Naive thymus-derived CD8-positive, alpha-beta T cell (primary cell): ENCODE results near the gene GCAT. TPM values are rescaled to one million over a fixed set of nuclear protein-coding genes. Genes with fewer than 3 reads are reported as not detected.
A peak's percentile ranks its signal among the peaks of the same experiment; 100 is the strongest.
"Not testable (repeated sequence)": the region's sequence is repeated elsewhere in the genome, so short reads cannot be mapped to it uniquely, and the experiment has no call there.

Experiments
- ATAC-seq, 2 donors: fragments of 150-1000 bp; cut with Tn5 transposase in 1 of 2; sonication (Bioruptor Pico), chemical (Tn5 transposase) in 1 of 2; 1 replicate in 1 of 2; 2 replicates in 1 of 2; pipeline ENCODE4 v1.10.0; 2021; ENCODE audit warnings: mild to moderate bottlenecking in 2 of 2, moderate library complexity in 2 of 2
- POLR2A ChIA-PET: fragments of 350-600 bp; sonication (Branson Sonifier 250); formaldehyde crosslinking; loops from one replicate; lab custom pipeline; 2021; ENCODE audit warnings: antibody characterized with exemption; lab: Charles Lee
- DNase-seq, 10 donors: peaks; one replicate each; pipeline versions ENCODE4 v3.0.0 to v3.0.0-alpha.2; 2020 to 2022
- H3K27ac Mint-ChIP-seq, 10 donors: one replicate each; pipeline ENCODE4 v1.8.0; 2020 to 2022; ENCODE audit warnings: mild to moderate bottlenecking in 10 of 10, mixed read lengths in 10 of 10, moderate library complexity in 4 of 10, inconsistent platforms in 1 of 10
- H3K27me3 Mint-ChIP-seq, 5 donors: one replicate each; pipeline ENCODE4 v1.8.0; 2021 to 2022; ENCODE audit warnings: mixed read lengths in 5 of 5
- H3K36me3 Mint-ChIP-seq, 3 donors: one replicate each; pipeline ENCODE4 v1.8.0; 2020 to 2022; ENCODE audit warnings: mixed read lengths in 3 of 3, mild to moderate bottlenecking in 2 of 3, inconsistent platforms in 1 of 3
- H3K4me1 Mint-ChIP-seq, 4 donors: one replicate each; pipeline ENCODE4 v1.8.0; 2021 to 2022; ENCODE audit warnings: mixed read lengths in 4 of 4
- H3K4me3 Mint-ChIP-seq, 10 donors: one replicate each; pipeline ENCODE4 v1.8.0; 2020 to 2022; ENCODE audit warnings: mild to moderate bottlenecking in 10 of 10, mixed read lengths in 10 of 10, moderate library complexity in 6 of 10, inconsistent platforms in 1 of 10
- H3K9me3 Mint-ChIP-seq, 9 donors: one replicate each; pipeline ENCODE4 v1.8.0; 2020 to 2022; ENCODE audit warnings: mixed read lengths in 9 of 9, mild to moderate bottlenecking in 3 of 9, inconsistent platforms in 1 of 9, moderate library complexity in 1 of 9
- polyA plus RNA-seq, 3 donors: library from polyadenylated mRNA; unstranded; fragments of 300-500 nt; fragmentation: Illumina TruSeq; gene quantifications; one replicate each; pipeline ENCODE4 v1.2.3, GENCODE V29; 2021
- total RNA-seq, 8 experiments: library from RNA in 2 of 8; stranded (reverse) in 2 of 8; gene quantifications; one replicate each; pipeline ENCODE4 v1.2.3 and lab custom pipeline; 2021 to 2026

GCAT gene
- total and polyA plus RNA-seq, 5 experiments from 2014 or later: 1.8 to 7.6 (median 4.0) TPM

DNA sequence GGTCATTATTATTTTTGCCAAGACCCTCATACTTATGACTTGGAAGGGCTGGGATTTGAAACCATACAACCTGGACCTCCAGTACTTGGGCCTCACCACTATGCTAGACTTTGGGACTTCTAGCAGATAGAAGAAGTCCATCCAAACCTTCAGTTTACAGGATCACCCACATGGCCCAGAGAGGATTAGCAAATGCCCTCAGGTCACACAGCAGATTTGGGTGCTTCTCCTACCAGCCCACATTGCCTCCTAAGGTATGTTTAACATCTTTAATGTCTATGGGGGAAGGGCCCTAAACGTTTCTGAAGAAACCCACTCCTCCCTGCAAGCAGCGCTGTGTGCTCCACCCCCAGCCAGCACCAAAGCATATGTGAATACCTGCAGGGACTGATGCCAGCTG is 17.5 kb upstream of the GCAT start:
- Mint-ChIP-seq H3K36me3 (no peaks in the 10 kb centered on the region), H3K9me3 (no peaks in the 10 kb centered on the region), H3K27me3 (peaks cover 0 to 2% (median 0%) of the 10 kb centered on the region in 5 donors), H3K4me3 (no peak overlapping the region), H3K4me1 (no peaks in the 10 kb centered on the region), H3K27ac (no peak overlapping the region)
- POLR2A ChIA-PET: no interaction called here
- DNase-seq: no peak
- ATAC-seq: no peak

DNA sequence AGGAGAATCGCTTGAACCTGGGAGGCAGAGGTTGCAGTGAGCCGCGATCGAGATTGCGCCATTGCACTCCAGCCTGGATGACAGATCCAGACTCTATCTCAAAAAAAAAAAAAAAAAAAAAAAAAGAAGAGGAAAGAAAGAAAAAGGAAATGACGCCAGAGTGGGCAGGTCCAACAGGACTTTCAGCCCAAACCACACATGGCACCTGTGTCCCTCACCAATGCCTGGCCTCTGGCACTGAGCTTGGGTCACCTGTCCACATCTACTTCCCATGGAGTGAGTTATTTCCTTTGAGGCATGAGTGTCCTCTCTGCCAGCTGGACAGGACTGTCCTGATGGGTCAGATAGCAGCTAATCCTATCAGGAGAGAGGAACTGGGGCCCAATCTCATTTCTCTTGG is 15.2 kb upstream of the GCAT start:
- Mint-ChIP-seq H3K4me3 (no peak overlapping the region), H3K36me3 (no peaks in the 10 kb centered on the region), H3K27ac (no peak overlapping the region), H3K4me1 (no peaks in the 10 kb centered on the region), H3K27me3 (peaks cover 0 to 2% (median 0%) of the 10 kb centered on the region in 5 donors), H3K9me3 (no peaks in the 10 kb centered on the region)
- DNase-seq (no peak), ATAC-seq (no peak)
- POLR2A ChIA-PET: interaction anchor here (0.7 kb wide), 1 partner anchor 48 kb away, joined by 3 read pairs; no protein-coding TSS in a partner anchor

DNA sequence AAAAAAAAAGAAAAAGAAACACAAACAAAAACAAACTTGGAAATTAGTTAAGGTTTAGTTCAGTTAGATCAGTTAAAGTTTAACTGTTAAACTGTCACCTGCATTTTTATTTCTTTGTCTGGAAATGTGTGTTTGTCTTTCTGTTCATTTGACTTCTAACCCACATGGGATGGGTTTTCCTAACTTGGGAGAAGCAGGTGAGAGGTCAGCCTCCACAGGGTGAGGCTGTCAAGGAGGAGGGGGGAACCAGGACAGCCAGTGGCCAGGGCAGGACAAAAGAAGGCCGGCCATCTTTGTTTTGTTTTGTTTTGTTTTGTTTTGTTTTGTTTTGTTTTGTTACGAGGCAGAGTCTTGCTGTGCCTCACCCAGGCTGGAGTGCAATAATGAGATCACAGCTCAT is 13.4 kb upstream of the GCAT start:
- peaks cover 0 to 2% (median under 1%) of the 10 kb centered on the region in 4 donors for H3K4me1 Mint-ChIP-seq
- DNase-seq: no peak
- H3K36me3 Mint-ChIP-seq: no peaks in the 10 kb centered on the region
- H3K27ac Mint-ChIP-seq: no peak overlapping the region
- H3K9me3 Mint-ChIP-seq: no peaks in the 10 kb centered on the region
- peaks cover 0 to 1% (median 0%) of the 10 kb centered on the region in 5 donors for H3K27me3 Mint-ChIP-seq
- POLR2A ChIA-PET: interaction anchor here (0.6 kb wide), 1 partner anchor 232 kb away, joined by 3 read pairs; no protein-coding TSS in a partner anchor
- no peak for ATAC-seq
- no peak overlapping the region for H3K4me3 Mint-ChIP-seq

- H3K27ac Mint-ChIP-seq: peak overlapping the region in 1 of 10 donors; percentile 69
- POLR2A ChIA-PET: no interaction called here
- peaks cover 0 to 6% (median 0%) of the 10 kb centered on the region in 5 donors for H3K27me3 Mint-ChIP-seq
- ATAC-seq (no peak), DNase-seq (no peak)
- no peaks in the 10 kb centered on the region for H3K9me3 Mint-ChIP-seq
- H3K4me1 Mint-ChIP-seq: peaks cover 0 to 2% (median under 1%) of the 10 kb centered on the region in 4 donors
- H3K36me3 Mint-ChIP-seq: no peaks in the 10 kb centered on the region
- no peak overlapping the region for H3K4me3 Mint-ChIP-seq
These were observed 11.7 kb upstream of the GCAT start for GRCh38 chr22:37796079-37796478.

GRCh38 chr22:37797259-37797658 is 10.5 kb upstream of the GCAT start:
- DNase-seq, POLR2A ChIA-PET, ATAC-seq, H3K27ac Mint-ChIP-seq, H3K4me3 Mint-ChIP-seq, H3K4me1 Mint-ChIP-seq, H3K27me3 Mint-ChIP-seq, H3K36me3 Mint-ChIP-seq, H3K9me3 Mint-ChIP-seq: not testable (repeated sequence)

- no peaks in the 10 kb centered on the region for H3K9me3 Mint-ChIP-seq
- no peaks in the 10 kb centered on the region for H3K36me3 Mint-ChIP-seq
- peaks cover 2 to 12% (median 7%) of the 10 kb centered on the region in 5 donors for H3K27me3 Mint-ChIP-seq
- POLR2A ChIA-PET: no interaction called here
- H3K4me3 Mint-ChIP-seq: peak overlapping the region in 1 of 10 donors; percentile 30
- DNase-seq (no peak), ATAC-seq (no peak)
- peaks cover 6 to 10% (median 8%) of the 10 kb centered on the region in 4 donors for H3K4me1 Mint-ChIP-seq
- H3K27ac Mint-ChIP-seq: peak overlapping the region in 2 of 10 donors; percentile 9 to 18
These were observed 9.7 kb upstream of the GCAT start for GRCh38 chr22:37797874-37798500.

- H3K27ac Mint-ChIP-seq, POLR2A ChIA-PET, ATAC-seq, H3K4me3 Mint-ChIP-seq, DNase-seq, H3K9me3 Mint-ChIP-seq, H3K36me3 Mint-ChIP-seq: not testable (repeated sequence)
- Mint-ChIP-seq H3K27me3 (peaks cover 11 to 21% (median 18%) of the 10 kb centered on the region in 5 donors), H3K4me1 (peaks cover 11 to 24% (median 18%) of the 10 kb centered on the region in 4 donors)
These were observed 7.8 kb upstream of the GCAT start for GRCh38 chr22:37799979-37800378.

- H3K4me1 Mint-ChIP-seq: peaks cover 18 to 42% (median 33%) of the 10 kb centered on the region in 4 donors
- ATAC-seq (peak in 1 of 2 donors; percentile 30), DNase-seq (no peak)
- POLR2A ChIA-PET: interaction anchor here (1.2 kb wide), 1 partner anchor 9 kb away, joined by 4 read pairs; no protein-coding TSS in a partner anchor
- peaks cover 16 to 38% (median 35%) of the 10 kb centered on the region in 5 donors for H3K27me3 Mint-ChIP-seq
- H3K4me3 Mint-ChIP-seq: peak overlapping the region; percentile 62 to 86 (median 78)
- peaks cover 0 to 3% (median 0%) of the 10 kb centered on the region in 3 donors for H3K36me3 Mint-ChIP-seq
- peaks cover 0 to 2% (median 0%) of the 10 kb centered on the region in 9 donors for H3K9me3 Mint-ChIP-seq
- H3K27ac Mint-ChIP-seq: peak overlapping the region in 3 of 10 donors; percentile 43 to 83 (median 57)
These were observed 5.8 kb upstream of the GCAT start for GRCh38 chr22:37801946-37802309.

DNA sequence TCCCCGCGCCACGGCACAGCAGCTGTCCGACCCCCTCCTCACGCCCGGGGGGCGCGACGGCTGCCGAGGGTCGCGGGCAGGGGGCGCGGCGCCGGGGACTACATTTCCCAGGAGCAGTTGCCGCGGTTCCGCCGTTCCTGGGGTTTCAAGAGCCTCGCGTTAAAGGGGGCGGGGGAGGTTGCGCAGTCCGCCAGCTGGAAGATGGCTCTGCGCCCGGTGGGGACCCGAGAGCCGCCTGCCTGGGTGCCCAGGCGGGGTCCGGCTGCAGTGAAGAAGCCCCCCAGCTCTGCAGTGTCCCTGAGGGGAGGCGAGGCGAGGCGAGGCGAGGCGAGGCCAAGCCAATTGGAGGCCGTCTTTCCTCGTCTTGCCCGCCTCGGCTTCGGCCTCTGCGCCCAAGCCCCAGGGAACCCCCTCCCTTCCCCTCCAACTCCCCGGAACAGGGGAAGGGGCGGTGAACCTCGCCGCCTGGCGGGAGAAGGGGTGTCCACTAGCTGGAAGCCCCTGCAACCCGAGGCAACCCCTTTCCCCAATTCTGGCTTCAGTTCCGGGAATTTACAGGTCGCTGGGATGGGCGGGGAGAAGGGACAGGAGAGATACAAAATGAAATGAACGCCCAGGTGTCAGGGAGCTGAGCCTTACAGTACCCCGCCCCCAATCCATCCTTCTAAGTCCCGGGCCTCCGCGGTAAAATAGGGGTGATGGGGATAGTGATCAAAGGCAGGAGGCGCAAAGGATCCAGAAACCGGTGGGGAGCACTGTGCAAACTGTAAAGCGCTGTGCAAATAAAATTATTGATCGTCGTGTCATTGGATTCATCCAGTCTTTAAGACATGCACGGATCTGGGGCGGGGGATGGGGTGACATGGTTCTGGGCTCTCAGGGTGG is 5.2 kb upstream of the GCAT start:
- Mint-ChIP-seq H3K4me1 (peaks cover 20 to 43% (median 36%) of the 10 kb centered on the region in 4 donors), H3K27me3 (peaks cover 16 to 39% (median 38%) of the 10 kb centered on the region in 5 donors), H3K27ac (no peak overlapping the region), H3K9me3 (peaks cover 0 to 2% (median 0%) of the 10 kb centered on the region in 9 donors), H3K4me3 (peak overlapping the region; percentile 57 to 86 (median 79)), H3K36me3 (peaks cover 0 to 3% (median 0%) of the 10 kb centered on the region in 3 donors)
- peak in 1 of 2 donors; percentile 31 for ATAC-seq
- DNase-seq: no peak
- POLR2A ChIA-PET: interaction anchor here (1.2 kb wide), 1 partner anchor 9 kb away, joined by 4 read pairs; no protein-coding TSS in a partner anchor

DNA sequence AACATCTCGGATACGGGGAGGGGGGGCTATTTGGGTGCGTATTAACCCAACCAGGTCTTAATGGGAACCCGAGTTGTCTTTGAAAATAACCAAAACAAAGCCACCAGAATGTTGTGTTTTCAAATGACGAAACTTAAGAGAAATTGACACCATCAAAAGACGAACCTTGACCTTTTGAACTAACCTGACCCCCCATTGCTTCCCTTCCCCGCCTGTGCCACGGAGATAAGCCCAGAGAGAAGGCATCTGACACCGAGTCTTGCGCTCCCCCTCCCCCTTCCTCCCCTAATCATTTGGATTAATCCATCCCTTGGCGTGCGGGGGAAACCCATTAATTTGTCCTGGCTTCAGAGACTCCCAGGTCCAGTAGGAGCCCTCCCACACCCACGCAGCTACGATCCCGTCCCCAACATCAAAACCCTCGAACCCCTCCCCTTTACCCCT is 4.5 kb upstream of the GCAT start:
- Mint-ChIP-seq H3K4me3 (peak overlapping the region; percentile 57 to 83 (median 76)), H3K9me3 (peaks cover 0 to 2% (median 0%) of the 10 kb centered on the region in 9 donors), H3K27ac (no peak overlapping the region), H3K36me3 (peaks cover 0 to 3% (median 0%) of the 10 kb centered on the region in 3 donors), H3K27me3 (peaks cover 17 to 44% (median 40%) of the 10 kb centered on the region in 5 donors), H3K4me1 (peaks cover 18 to 47% (median 38%) of the 10 kb centered on the region in 4 donors)
- ATAC-seq (no peak), DNase-seq (no peak)
- POLR2A ChIA-PET: no interaction called here

- ATAC-seq (no peak), DNase-seq (no peak)
- Mint-ChIP-seq H3K4me1 (peaks cover 18 to 51% (median 43%) of the 10 kb centered on the region in 4 donors), H3K9me3 (peaks cover 0 to 2% (median 0%) of the 10 kb centered on the region in 9 donors), H3K4me3 (peak overlapping the region; percentile 49 to 80 (median 61)), H3K27me3 (peaks cover 18 to 50% (median 42%) of the 10 kb centered on the region in 5 donors), H3K27ac (peak overlapping the region in 4 of 10 donors; percentile 25 to 84 (median 60)), H3K36me3 (peaks cover 0 to 3% (median 0%) of the 10 kb centered on the region in 3 donors)
- POLR2A ChIA-PET: no interaction called here
These were observed 3.9 kb upstream of the GCAT start for GRCh38 chr22:37803639-37804351.
